Measurements from ENCODE around the gene FAM131A.

The FAM131A gene

GRCh38 chr3:184307915-184308314 lies 29.5 kb upstream of the FAM131A start:
- no peak for TF ChIP-seq CTCF (IDR thresholded peaks at IDR 0.05; ENCODE audit: low read depth, low read length)
- no peak overlapping the region for H3K4me3 ChIP-seq (ENCODE audit: low read depth, low read length)
- DNase-seq (ENCODE audit: low read depth, low spot score), result no peak
- in situ Hi-C loops (cut with HindIII; ENCODE audit: low sequenced_read_pairs), result no loop called here

- no peak for TF ChIP-seq CTCF (IDR thresholded peaks at IDR 0.05; ENCODE audit: low read depth, low read length)
- in situ Hi-C loops (cut with HindIII; ENCODE audit: low sequenced_read_pairs), result no loop called here
- H3K4me3 ChIP-seq (ENCODE audit: low read depth, low read length), result no peak overlapping the region
- DNase-seq (ENCODE audit: low read depth, low spot score), result no peak
Measured at GRCh38 chr3:184308744-184309143, 28.7 kb upstream of the FAM131A start.

GRCh38 chr3:184311633-184312032 lies 25.8 kb upstream of the FAM131A start:
- no peak for TF ChIP-seq CTCF (IDR thresholded peaks at IDR 0.05; ENCODE audit: low read depth, low read length)
- DNase-seq (ENCODE audit: low read depth, low spot score), result no peak
- in situ Hi-C loops (cut with HindIII; ENCODE audit: low sequenced_read_pairs), result no loop called here
- no peak overlapping the region for H3K4me3 ChIP-seq (ENCODE audit: low read depth, low read length)

GRCh38 chr3:184314363-184314699 lies 23.1 kb upstream of the FAM131A start, which contains the start of gene EIF4G1:
EIF4G1 (plus strand) TSS chr3:184314606; CDS start chr3:184315797, 1,191 bp downstream.
- H3K4me3 ChIP-seq (ENCODE audit: low read depth, low read length), result peak within 1 kb of the TSS; percentile 95
- in situ Hi-C loops (cut with HindIII; ENCODE audit: low sequenced_read_pairs), result no loop called here
- TF ChIP-seq CTCF (IDR thresholded peaks at IDR 0.05; ENCODE audit: low read depth, low read length), result no peak
- DNase-seq (ENCODE audit: low read depth, low spot score), result peak; percentile 93

GRCh38 chr3:184314700-184315542 lies 22.5 kb upstream of the FAM131A start:
- no peak for TF ChIP-seq CTCF (IDR thresholded peaks at IDR 0.05; ENCODE audit: low read depth, low read length)

GRCh38 chr3:184315543-184315867 lies 21.9 kb upstream of the FAM131A start:
- in situ Hi-C loops (cut with HindIII; ENCODE audit: low sequenced_read_pairs), result no loop called here
- H3K4me3 ChIP-seq (ENCODE audit: low read depth, low read length), result peak overlapping the region; percentile 95

More at GRCh38 chr3:184314700-184315542, 22.5 kb upstream of the FAM131A start:
- H3K4me3 ChIP-seq (ENCODE audit: low read depth, low read length), result peak overlapping the region; percentile 95
- in situ Hi-C loops (cut with HindIII; ENCODE audit: low sequenced_read_pairs), result no loop called here
- DNase-seq (ENCODE audit: low read depth, low spot score), result peak; percentile 80

More at GRCh38 chr3:184315543-184315867, 21.9 kb upstream of the FAM131A start:
- TF ChIP-seq CTCF (IDR thresholded peaks at IDR 0.05; ENCODE audit: low read depth, low read length), result no peak
- no peak for DNase-seq (ENCODE audit: low read depth, low spot score)

Measured in astrocyte of the spinal cord (primary cell).